ENCODE results near the gene FAM3D.

- TF ChIP-seq EP300 (IDR thresholded peaks at IDR 0.05): no peak
- TF ChIP-seq CTCF (IDR thresholded peaks at IDR 0.05): no peak
These were observed 29.5 kb upstream of the FAM3D start for GRCh38 chr3:58696093-58696492.
